Measurements from ENCODE around the gene LCNL1.

DNA sequence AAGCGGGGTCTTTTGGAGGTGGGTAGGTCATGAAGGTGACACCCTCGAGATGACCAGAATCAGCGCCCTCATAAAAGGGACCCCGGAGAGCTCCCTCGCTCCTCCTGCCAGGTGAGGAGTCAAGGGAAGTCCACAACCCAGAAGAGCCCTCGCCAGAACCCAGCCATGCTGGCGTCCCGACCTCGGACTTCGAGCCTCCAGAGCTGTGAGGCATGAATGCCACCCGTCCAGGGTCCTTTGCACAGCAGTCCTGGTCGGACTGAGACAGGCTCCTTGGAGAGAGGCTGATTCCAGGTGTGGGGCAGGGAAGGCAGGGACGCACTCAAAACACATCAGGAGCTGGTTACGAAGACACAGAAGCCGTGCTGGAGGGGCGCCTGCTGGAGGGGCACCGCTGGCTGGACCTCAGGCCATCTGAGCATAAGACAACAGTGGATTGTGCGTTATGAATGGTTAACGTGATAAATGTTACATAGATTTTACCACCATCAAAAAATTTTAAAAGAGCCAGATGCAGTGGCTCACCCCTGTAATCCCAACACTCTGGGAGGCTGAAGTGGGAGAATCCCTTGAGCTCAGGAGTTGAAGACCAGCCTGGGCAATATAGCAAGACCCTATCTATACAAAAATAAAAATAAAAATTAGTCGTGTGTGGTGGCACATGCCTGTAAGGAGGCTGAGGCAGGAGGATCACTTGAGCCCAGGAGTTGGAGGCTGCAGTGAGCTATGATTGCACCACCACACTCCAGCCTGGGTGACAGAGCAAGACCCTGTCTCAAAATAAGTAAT lies 19.3 kb downstream of the LCNL1 start:
- TF ChIP-seq, protein P1, sequence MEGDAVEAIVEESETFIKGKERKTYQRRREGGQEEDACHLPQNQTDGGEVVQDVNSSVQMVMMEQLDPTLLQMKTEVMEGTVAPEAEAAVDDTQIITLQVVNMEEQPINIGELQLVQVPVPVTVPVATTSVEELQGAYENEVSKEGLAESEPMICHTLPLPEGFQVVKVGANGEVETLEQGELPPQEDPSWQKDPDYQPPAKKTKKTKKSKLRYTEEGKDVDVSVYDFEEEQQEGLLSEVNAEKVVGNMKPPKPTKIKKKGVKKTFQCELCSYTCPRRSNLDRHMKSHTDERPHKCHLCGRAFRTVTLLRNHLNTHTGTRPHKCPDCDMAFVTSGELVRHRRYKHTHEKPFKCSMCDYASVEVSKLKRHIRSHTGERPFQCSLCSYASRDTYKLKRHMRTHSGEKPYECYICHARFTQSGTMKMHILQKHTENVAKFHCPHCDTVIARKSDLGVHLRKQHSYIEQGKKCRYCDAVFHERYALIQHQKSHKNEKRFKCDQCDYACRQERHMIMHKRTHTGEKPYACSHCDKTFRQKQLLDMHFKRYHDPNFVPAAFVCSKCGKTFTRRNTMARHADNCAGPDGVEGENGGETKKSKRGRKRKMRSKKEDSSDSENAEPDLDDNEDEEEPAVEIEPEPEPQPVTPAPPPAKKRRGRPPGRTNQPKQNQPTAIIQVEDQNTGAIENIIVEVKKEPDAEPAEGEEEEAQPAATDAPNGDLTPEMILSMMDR (optimal IDR thresholded peaks at IDR 0.05 in 1 of 3, IDR thresholded peaks at IDR 0.05 in 1 of 3, conservative IDR thresholded peaks at IDR 0.05 in 1 of 3; ENCODE audit: extremely low read depth in 1 of 3, insufficient read depth in 2 of 3, low read length in 3 of 3): no peak
- TF ChIP-seq EZH2 (IDR thresholded peaks at IDR 0.05; ENCODE audit: low read length): no peak
